Right ventricle myocardium inferior (tissue), 1 donor: ENCODE data around the gene KDM1A. TPM values are rescaled to one million over a fixed set of nuclear protein-coding genes. Genes with fewer than 3 reads are reported as not detected.
"Not testable (repeated sequence)": the region's sequence is repeated elsewhere in the genome, so short reads cannot be mapped to it uniquely, and the experiment has no call there.

ENCODE experiments used
- ATAC-seq: fragments of 200-7000 bp; cut with Tn5 transposase; one replicate; pipeline ENCODE4 v1.9.1; 2020; ENCODE audit warnings: mild to moderate bottlenecking, moderate library complexity
- DNase-seq: peaks from one replicate; pipeline ENCODE4 v3.0.0; 2021; ENCODE audit errors: missing footprints
- intact Hi-C: fragments of 100-400 bp; cut with DNase I; formaldehyde crosslinking; loops from one replicate; pipeline ENCODE4 v1.11.0; 2022
- total RNA-seq: library from RNA; stranded (reverse); fragmentation: NEBNext Ultra II Directional; extraction: Animal tissue kit (Norgen Biotek cat#: 25700); gene quantifications from one replicate; pipeline ENCODE4 v1.2.1, GENCODE V29; 2021
- donor health status: DM: no; HTN: yes; CAD: no; lungs with severe emphysema.

KDM1A gene
- total RNA-seq, 1 donor from 2014 or later, result 31.7 TPM

DNA sequence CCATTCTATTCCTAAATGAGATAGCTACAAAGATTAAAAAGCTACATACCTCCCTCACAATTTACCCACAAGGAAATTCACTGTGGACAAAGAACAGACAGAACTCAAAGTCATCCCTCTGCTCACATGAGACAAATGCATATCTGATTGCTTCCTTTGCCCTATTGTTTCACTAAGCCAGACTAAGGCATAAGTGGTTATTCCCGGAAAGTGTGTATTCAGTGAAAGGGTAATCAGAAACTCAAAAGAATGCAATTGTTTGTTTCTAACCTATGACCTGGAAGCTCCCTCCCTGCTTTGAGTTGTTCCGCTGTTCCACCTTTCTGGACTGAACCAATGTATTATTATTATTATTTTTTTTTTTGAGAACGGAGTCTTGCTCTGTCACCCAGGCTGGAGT lies 14.5 kb upstream of the KDM1A start:
- intact Hi-C loops, DNase-seq, ATAC-seq: not testable (repeated sequence)

DNA sequence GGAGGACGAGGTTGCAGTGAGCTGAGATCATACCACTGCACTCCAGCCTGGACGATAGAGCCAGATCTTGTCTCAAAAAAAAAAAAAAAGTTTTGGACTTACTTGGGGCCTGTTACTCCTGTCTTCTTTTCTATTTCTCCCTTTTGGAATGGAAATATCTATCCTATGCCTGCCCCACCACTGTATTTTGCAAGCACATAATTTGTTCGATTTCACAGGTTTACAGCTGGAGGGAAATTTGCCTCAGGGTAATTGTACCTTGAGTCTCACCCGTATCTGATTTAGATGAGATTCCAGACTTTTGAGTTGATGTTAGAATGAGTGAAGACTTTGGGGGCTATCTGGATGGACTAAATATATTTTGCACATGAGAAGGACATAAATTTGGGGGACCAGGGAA lies 12.2 kb upstream of the KDM1A start:
- ATAC-seq (no peak), DNase-seq (no peak)
- intact Hi-C loops, result no loop called here

DNA sequence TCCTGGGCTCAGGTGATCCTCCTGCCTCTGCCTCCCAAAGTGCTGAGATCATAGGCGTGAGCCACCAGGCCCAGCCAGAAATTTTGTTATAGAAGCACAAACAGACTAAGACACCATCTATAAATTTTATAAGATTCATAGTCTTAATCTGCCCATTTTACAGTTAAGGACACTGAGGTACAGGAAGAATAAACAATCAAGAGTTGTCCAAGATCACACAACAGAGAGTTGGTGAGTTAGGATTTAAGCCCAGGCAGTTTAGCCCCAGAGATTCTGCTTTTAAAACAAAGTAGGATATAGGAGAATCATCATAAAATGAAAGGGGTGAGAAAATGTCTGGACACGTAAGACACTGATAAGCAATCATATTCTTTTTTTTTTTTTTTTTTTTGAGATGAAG lies 10.4 kb upstream of the KDM1A start:
- intact Hi-C loops, result no loop called here
- no peak for ATAC-seq
- no peak for DNase-seq

DNA sequence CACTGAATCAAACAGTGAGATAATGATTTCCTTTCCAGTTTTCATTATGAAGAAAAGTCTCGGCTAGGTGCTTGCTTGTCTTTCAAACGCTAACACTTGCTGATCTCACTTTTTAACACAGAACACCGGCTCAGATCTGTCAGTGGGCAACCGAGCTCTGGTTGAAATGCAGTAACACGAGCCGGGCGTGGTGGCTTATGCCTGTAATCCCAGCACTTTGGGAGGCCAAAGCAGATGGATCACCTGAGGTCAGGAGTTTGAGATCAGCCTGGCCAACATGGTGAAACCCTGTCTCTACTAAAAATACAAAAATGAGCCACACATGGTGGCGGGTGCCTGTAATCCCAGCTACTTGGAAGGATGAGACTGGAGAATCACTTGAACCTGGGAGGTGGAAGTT lies 9.2 kb upstream of the KDM1A start:
- ATAC-seq, intact Hi-C loops, DNase-seq: not testable (repeated sequence)

DNA sequence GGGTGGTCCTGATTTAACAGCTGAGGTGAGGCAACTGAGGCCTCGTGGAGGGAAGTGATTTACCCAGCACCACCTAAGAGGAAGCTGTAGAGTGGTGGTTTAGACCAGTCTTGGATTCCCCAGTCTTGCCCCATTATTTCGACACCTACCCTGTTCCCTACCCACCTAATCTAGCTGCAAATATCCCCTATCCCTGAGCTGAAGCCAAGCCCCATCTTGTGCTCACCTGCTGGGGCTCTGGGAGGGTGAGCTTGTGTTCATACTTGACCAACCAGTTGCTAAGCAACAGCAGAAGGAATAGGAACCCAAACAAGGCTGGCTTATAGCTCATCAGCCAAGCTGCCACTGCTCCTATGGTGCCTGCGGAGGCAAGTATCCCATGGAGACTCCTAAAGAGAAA lies 5.6 kb upstream of the KDM1A start:
- DNase-seq (no peak), ATAC-seq (no peak)
- intact Hi-C loops, result no loop called here

DNA sequence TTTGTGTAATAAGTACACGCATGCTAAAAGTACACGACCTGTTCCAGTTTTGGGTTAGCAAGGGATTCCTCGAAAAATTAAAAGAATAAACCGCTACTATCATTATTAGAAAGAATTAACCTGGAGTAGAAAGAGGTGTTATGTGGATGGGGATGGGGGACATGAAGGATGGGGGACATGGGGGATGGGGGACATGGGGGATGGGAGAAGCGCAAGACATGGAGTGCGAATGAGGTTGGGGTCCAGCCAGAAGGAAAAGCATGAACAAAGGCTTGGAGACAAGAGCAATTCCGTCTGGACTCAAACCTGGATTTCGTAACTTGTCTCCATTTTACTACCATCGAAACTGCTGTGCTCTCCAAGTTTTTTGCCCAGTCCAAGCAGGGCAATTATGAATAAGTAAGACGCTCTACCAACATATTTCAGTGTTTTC lies 591 bp upstream of the KDM1A start:
- no peak for DNase-seq
- intact Hi-C loops, result no loop called here
- peak; percentile 5 for ATAC-seq

DNA sequence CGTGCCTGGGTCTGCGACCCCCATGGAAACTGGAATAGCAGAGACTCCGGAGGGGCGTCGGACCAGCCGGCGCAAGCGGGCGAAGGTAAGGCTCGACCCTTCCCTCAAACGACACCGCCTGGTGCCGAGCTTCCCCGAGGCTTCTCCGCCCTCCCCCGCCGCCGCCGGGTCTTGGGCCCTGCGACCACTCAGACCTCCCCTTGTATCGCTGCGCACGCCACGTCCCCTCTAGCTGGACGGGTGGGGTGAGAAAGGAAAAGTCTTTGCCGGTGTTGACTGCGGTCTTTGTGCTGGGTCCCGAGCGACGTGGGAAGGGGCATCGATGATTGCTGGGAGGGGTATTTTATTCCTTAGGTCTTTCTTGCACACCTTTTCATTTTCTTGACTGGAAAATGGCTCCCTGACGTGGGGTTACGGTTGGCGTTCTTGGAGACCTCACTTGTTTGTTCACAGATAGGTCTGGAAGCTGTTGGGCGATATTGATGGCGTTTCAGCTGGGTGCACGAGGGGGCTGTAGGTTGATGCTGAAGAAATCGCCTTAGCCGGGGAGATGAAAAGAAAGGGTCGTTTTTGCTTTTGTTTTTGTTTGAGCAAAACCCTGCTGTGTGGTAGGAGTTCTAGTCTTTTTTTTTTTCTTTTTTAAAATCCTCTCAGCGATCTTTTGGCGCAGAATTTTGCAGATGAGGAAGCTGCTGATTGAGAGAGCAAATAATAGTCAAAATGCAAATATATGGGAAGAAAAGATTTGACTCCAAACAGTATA lies 776 bp downstream of the KDM1A start:
- intact Hi-C loops, result no loop called here
- DNase-seq (peak; percentile 59), ATAC-seq (peak; percentile 9)

DNA sequence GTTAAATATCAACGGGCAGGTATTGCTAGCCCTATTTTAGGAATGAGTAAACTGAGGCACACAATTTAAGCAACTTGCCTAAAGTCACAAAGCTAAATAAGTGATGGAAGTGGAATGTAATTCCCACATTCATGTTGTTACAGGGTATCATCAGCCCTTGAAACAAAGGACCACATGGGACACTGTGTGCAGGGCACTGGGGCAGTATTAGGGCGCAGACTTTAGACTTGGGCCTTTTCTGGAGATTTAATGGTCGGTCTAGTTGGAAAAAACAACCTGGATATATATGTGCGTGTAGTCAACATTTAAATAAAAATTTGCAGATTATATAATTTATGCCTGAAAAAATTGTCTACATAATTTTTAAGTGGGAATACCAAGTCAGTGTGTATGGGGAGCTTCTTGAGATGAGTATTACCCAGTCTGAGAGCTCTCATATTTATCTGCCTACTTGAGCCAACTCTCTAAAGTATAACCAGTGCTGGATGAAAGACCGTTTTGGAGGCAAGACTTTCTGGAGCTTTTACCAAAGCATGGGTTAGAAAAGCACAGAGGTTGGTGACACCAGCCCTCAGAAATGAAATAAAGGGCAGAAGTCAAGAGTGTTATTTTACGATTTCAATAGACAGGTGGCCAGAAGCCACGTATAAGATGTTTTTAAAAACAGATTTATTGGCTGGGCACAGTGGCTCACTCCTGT lies 1.6 kb downstream of the KDM1A start:
- ATAC-seq (no peak), DNase-seq (no peak)
- intact Hi-C loops, result no loop called here

DNA sequence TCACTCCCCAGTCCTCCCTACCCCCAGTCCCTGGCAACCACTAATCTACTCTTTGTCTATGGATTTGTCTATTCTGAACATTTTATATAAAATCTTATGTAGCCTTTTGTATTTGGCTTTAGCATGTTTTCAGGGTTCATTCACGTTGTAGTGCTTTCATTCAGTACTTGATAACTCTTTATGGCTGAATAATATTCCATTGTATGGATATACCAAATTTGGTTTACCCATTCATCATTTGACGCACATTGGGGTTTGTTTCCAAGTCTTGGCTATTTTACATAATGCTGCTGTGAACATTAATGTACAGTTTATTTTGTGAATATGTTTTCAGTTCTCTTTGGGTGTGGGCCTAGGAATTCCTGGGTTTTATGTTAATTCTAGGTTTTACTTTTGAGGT lies 2.6 kb downstream of the KDM1A start:
- intact Hi-C loops, result no loop called here

DNA sequence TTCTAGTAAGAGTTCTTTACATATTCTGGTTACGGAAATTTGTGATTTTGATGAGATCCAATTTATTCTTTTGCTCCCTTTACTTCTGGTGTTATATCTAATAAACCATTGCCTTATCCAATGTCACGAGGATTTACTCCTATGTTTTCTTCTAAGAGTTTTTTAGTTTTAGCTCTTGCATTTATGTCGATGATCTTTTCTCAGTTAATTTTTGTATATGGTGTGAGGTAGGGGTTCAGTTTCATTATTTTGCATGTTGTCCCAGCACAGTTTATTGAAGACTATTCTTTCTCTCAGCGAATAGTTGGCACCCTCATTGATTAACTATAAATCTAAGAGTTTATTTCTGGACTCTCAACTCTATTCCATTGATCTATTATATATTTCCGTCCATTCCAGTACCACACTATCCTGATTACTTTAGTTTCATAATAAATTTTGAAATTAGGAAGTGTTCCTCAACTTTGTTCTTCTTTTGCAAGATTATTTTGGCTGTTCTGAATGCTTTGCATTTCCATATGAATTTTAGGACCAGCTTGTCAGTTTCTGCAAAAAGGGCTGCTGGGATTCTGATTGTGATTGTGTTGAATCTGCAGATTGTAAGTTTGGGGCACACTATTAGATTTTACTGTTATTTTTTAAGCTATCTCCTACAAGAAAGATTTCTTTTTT lies 4.0 kb downstream of the KDM1A start:
- intact Hi-C loops, result no loop called here
- ATAC-seq, result no peak
- DNase-seq, result no peak

More for the DNA sequence above, 2.6 kb downstream of the KDM1A start:
- DNase-seq (no peak), ATAC-seq (no peak)

DNA sequence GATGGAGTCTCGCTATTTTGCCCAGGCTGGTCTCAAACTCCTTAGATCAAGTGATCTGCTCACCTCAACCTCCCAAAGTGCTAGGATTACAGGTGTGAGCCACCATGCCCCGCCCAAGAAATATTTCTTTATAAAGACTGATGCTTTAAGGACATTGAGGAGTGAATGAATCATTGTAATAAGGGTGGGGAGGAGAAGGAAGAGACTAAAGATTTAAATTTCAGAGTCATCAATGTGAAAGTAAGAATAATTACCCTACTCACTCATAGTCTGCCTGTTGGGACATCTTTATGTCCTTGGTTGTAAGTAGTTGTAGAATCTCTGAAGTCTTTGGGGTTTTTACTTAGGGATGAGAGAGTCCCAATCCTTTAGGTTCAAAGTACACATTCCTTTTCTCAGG lies 7.3 kb downstream of the KDM1A start:
- DNase-seq (no peak), ATAC-seq (no peak)
- intact Hi-C loops, result no loop called here

DNA sequence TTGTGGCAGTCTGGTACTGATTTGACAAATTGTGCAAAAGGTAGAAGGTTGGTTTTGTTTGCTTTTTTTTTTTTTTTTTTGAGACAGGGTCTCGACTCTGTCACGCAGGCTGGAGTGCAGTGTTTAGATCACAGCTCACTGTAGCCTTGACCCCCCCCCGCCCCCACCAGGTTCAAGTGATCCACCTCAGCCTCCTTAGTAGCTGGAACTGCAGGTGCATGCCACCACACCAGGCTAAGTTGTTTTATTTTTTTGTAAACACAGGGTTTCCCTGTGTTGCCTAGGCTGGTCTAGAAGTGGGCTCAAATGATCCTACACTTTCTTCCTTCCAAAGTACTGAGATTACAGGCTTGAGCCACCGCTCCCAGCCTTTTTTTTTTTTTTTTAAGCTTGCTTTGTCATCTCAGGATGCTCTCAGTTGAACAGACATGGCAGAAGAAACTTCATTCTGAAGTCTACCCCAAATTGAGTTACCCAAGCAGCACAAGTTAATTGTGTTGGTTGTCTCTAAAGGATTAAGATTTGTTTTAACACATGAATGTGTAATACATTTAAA lies 8.2 kb downstream of the KDM1A start:
- intact Hi-C loops, result no loop called here
- DNase-seq (no peak), ATAC-seq (no peak)

DNA sequence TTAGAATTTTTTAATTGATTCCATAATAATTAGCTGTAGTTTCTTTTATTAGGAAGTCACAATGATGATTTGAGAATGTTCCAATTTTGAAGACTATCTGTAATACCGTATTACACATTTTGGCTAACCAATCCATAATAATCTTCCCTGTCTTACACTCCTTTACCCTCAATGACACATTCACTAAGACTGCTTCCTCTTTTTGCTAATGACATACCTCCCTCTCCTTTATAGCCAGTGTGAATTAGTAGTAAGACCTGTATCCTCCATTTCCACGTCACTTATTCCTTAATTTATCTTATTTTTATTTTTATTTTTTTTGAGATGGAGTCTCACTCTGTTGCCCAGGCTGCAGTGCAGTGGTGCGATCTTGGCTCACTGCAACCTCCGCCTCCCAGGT lies 10.1 kb downstream of the KDM1A start:
- ATAC-seq (no peak), DNase-seq (no peak)
- intact Hi-C loops, result no loop called here

DNA sequence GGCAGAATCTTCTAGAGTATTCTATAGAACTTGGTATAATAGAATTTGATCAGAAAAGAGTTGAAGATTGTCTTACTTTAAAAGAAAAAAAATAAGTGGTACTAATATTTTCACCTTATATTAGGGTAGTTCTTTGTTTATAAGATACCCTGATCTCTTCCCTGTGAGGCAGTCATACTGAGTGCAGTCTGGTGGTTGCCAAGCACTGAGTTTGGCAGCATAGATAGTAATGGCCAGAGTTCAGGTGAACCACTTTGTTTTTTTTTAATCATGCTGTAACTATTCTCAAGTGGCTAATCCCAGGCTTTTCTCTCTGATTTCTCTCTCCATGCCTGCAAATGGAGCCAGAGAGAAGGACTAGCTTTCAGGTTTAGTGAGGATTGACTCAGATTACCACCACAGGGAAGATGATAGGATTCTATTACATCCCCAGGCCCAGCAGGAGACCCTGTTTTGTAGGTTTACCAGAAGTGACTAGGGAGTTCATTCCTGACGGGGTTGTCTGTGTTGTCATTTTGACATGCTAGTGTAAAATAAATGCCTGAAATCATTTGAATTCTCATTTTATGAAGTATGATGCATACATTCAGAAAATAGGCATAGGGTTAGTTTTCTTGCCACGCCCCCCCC lies 16.7 kb downstream of the KDM1A start:
- ATAC-seq, result no peak
- intact Hi-C loops, result no loop called here
- no peak for DNase-seq

DNA sequence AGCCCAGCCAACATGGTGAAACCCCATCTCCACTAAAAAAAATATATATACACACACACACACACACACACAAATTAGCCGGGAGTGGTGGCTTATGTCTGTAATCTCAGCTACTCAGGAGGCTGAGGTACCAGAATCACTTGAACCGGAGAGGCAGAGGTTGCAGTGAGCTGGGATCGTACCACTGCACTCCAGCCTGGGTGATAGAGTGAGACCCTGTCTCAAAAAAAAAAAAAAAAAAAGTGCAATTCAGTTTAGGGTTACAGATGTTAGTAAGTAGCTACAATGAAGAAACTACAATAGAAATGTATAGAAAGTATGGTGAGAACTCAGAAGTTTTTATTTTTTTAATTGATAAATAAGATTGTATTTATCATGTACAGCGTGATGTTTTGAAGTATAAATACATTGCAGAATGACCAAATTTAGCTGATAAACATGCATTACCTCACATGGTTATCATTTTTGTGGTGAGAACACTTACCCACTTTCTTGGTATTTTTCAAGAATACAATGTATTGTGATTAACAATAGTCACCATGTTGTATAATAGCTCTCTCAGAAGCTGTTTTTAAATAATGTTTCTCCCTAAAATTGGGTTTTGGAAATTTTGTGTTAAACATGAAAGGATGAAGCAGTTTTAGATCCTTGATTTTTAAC lies 17.9 kb downstream of the KDM1A start:
- intact Hi-C loops, result no loop called here
- ATAC-seq, result no peak
- DNase-seq, result no peak

DNA sequence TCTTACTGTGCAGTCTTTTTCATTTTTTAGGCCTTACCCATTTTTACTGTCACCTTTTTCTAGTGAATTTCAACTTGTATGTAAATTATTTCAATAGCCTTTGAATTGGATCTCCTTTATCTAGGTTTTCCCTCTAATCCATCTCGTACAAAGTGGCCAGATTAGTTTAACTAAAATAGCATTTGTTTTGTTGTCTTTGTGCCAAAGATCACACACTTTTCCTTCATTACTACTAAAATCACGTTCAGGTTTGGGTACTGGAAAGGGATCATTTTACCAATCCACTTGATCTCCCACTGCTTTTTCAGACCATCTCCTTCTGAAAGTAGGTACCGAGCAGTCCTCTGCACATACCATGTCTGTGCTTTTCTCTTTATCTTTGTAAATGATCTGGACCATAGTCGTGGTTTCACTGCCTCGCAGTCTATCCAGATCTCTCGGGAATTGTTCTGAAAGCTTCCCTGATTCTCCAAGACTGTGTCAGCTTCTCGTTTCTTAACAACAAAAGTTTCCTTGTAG lies 20.1 kb downstream of the KDM1A start:
- no peak for ATAC-seq
- no peak for DNase-seq
- intact Hi-C loops, result no loop called here

DNA sequence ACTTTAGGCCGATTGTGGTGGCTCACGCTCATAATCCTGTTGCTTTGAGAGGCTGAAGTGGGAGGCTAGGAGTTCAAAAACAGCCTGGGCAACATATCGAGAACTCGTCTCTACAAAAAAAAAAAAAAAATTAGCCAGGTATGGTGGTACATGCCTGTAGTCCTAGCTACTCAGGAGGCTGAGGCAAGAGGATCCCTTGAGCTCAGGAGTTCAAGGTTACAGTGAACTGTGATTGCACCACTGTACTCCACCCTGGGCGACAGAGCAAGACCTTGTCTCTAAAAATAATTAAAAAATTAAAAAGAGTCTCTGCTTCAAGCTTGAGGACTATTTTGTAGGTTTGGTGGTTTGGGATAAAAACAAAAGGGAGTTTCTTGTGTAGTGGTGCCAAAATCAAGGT lies 21.2 kb downstream of the KDM1A start:
- no peak for ATAC-seq
- intact Hi-C loops, result no loop called here
- DNase-seq, result no peak

DNA sequence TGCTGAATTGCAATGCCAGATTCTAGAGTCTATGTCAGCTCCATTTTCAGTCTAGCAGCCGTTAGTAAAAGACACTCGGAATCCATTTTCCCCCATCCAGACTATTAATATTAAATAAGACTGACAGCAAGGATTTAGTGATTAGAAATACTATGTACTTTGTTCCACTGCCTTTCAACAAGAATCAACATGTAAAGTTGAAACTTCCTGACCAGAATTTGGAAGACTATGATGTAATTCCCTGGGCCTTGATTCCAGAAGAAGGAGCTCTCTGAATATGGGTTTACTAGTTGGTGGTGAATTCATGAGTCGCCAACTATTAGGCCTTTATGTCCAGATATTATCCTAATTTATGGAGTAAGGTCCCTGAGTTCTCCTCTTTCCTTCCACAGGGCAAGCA lies 24.8 kb downstream of the KDM1A start:
- intact Hi-C loops, result no loop called here
- ATAC-seq (no peak), DNase-seq (no peak)

DNA sequence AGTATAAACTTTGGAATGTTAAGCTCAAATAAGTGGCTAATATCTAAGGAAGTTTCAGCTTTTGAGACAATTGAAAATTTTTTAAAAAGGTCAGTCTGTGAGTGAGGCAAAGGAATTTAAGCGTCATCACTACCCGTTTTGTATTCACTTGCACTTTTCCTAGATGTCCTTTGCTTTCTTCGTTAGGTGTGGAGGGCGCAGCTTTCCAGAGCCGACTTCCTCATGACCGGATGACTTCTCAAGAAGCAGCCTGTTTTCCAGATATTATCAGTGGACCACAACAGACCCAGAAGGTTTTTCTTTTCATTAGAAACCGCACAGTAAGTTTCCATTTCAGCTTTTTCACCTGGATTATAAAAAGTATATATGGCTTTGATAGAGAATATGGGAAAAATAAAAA lies 30.9 kb downstream of the KDM1A start:
- intact Hi-C loops, result no loop called here
- DNase-seq (no peak), ATAC-seq (no peak)
